IMR-90 (cell line): ENCODE results near the gene HS6ST3. TPM values are rescaled to one million over a fixed set of nuclear protein-coding genes. Genes with fewer than 3 reads are reported as not detected.

Experiments used
- ATAC-seq: fragments of 200-7000 bp; cut with Tn5 transposase; 2 replicates; pipeline ENCODE4 v1.9.1; 2020; ENCODE audit warnings: low read depth, mild to moderate bottlenecking, moderate library complexity
- BruUV-seq: library from RNA; stranded (reverse); fragments of 400-500 nt; replicated peaks from 2 replicates; lab custom pipeline; 2021; lab: Mats Ljungman, UMichigan
- CTCF ChIA-PET: fragments of 300-600 bp; formaldehyde crosslinking; extraction: SDS; loops from one replicate; lab custom pipeline; 2021; ENCODE audit warnings: antibody characterized with exemption; lab: Yijun Ruan, JAX
- POLR2A ChIA-PET: fragments of 300-600 bp; sonication (Branson Sonifier 250); formaldehyde crosslinking; loops from one replicate; lab custom pipeline; 2022; ENCODE audit warnings: antibody characterized with exemption; ENCODE audit not compliant: unreplicated experiment; lab: Charles Lee
- DNase-seq: peaks from one replicate; pipeline ENCODE4 v3.0.0; 2013
- H2AFZ ChIP-seq: replicated peaks from 2 replicates; pipeline ENCODE3; 2013; ENCODE audit warnings: low read length, mild to moderate bottlenecking; ENCODE audit not compliant: poor library complexity
- H2AK5ac ChIP-seq: 2 replicates; pipeline ENCODE4 v1.6.1; 2013; ENCODE audit warnings: low read depth, low read length, inconsistent platforms
- H2AK9ac ChIP-seq: replicated peaks from 2 replicates; pipeline ENCODE3; 2013; ENCODE audit warnings: mild to moderate bottlenecking, low read depth, low read length, moderate library complexity; ENCODE audit not compliant: poor library complexity
- H2BK120ac ChIP-seq: 2 replicates; pipeline ENCODE4 v1.6.1; 2013; ENCODE audit warnings: low read depth, low read length, inconsistent platforms
- H2BK15ac ChIP-seq: 3 replicates; pipeline ENCODE4 v1.6.1; 2013; ENCODE audit warnings: low read depth, low read length, inconsistent platforms
- H2BK20ac ChIP-seq: 2 replicates; pipeline ENCODE4 v1.6.1; 2013; ENCODE audit warnings: low read depth, mild to moderate bottlenecking, inconsistent platforms, low read length, moderate library complexity
- H2BK5ac ChIP-seq: 2 replicates; pipeline ENCODE4 v1.6.1; 2013; ENCODE audit warnings: mild to moderate bottlenecking, low read depth, low read length, inconsistent platforms; ENCODE audit not compliant: poor library complexity, severe bottlenecking
- H3K14ac ChIP-seq: replicated peaks from 2 replicates; pipeline ENCODE4 v1.6.1; 2013; ENCODE audit warnings: low read depth, low read length, inconsistent platforms
- H3K18ac ChIP-seq: 2 replicates; pipeline ENCODE4 v1.6.1; 2013; ENCODE audit warnings: low read depth, low read length, control low read depth
- H3K23ac ChIP-seq: 2 replicates; pipeline ENCODE4 v1.6.1; 2013; ENCODE audit warnings: low read depth, low read length, inconsistent platforms
- H3K27ac ChIP-seq: 2 replicates; pipeline ENCODE4 v1.5.1; 2013; ENCODE audit warnings: mild to moderate bottlenecking, control low read depth, low read length; ENCODE audit not compliant: insufficient read depth
- H3K27me3 ChIP-seq: 2 replicates; pipeline ENCODE4 v1.6.1; 2013; ENCODE audit warnings: low read length; ENCODE audit not compliant: control insufficient read depth, insufficient read depth
- H3K36me3 ChIP-seq: 2 replicates; pipeline ENCODE4 v1.6.1; 2013; ENCODE audit warnings: low read length, mixed read lengths; ENCODE audit not compliant: control insufficient read depth, insufficient read depth
- H3K4ac ChIP-seq: 2 replicates; pipeline ENCODE4 v1.6.1; 2013; ENCODE audit warnings: low read depth, low read length, inconsistent platforms
- H3K4me1 ChIP-seq: 2 replicates; pipeline ENCODE4 v1.6.1; 2013; ENCODE audit warnings: low read length, mixed read lengths; ENCODE audit not compliant: control insufficient read depth, insufficient read depth
- H3K4me2 ChIP-seq: 2 replicates; pipeline ENCODE4 v1.6.1; 2013; ENCODE audit warnings: low read depth, mild to moderate bottlenecking, control low read depth, low read length, moderate library complexity
- H3K4me3 ChIP-seq: 2 replicates; pipeline ENCODE4 v1.5.1; 2013; ENCODE audit warnings: low read depth, mild to moderate bottlenecking, control low read depth, low read length, moderate library complexity; ENCODE audit not compliant: insufficient read depth
- H3K56ac ChIP-seq: 2 replicates; pipeline ENCODE4 v1.6.1; 2013; ENCODE audit warnings: low read length, inconsistent platforms; ENCODE audit not compliant: insufficient read depth; ENCODE audit errors: extremely low read depth
- H3K79me1 ChIP-seq, 2 experiments: 2 replicates each; pipeline ENCODE4 v1.6.1; 2013; ENCODE audit warnings: low read length in 2 of 2, inconsistent platforms in 1 of 2, low read depth in 1 of 2
- H3K9ac ChIP-seq: 2 replicates; pipeline ENCODE4 v1.6.1; 2013; ENCODE audit warnings: low read depth, low read length, control low read depth
- H3K9me1 ChIP-seq: 2 replicates; pipeline ENCODE4 v1.6.1; 2013; ENCODE audit warnings: low read length, inconsistent platforms; ENCODE audit not compliant: insufficient read depth
- H3K9me3 ChIP-seq: 2 replicates; pipeline ENCODE4 v1.6.1; 2013; ENCODE audit warnings: low read length; ENCODE audit not compliant: control insufficient read depth, insufficient read depth
- H4K20me1 ChIP-seq: 2 replicates; pipeline ENCODE4 v1.6.1; 2013; ENCODE audit warnings: low read length, inconsistent platforms; ENCODE audit not compliant: insufficient read depth
- H4K5ac ChIP-seq: 2 replicates; pipeline ENCODE4 v1.6.1; 2013; ENCODE audit warnings: mild to moderate bottlenecking, low read depth, low read length, control low read depth
- H4K8ac ChIP-seq, 2 experiments: 2 replicates each; pipeline ENCODE4 v1.6.1; 2013; ENCODE audit warnings: low read depth in 2 of 2, low read length in 2 of 2, control low read depth in 1 of 2, inconsistent platforms in 1 of 2
- H4K91ac ChIP-seq: 2 replicates; pipeline ENCODE4 v1.6.1; 2013; ENCODE audit warnings: low read depth, low read length, inconsistent platforms; ENCODE audit not compliant: insufficient read depth
- FOS ChIP-seq: fragments of 150-350 bp; IDR thresholded peaks from 2 replicates; pipeline ENCODE4 v1.6.1; 2016; ENCODE audit warnings: low read depth, low read length
- MAFK ChIP-seq: IDR thresholded peaks from 2 replicates; pipeline ENCODE4 v1.6.1; 2012; ENCODE audit warnings: low read depth, low read length, improper control_type of control experiment
- RFX5 ChIP-seq: IDR thresholded peaks from 2 replicates; pipeline ENCODE4 v1.8.0; 2012; ENCODE audit warnings: low read depth, mild to moderate bottlenecking, low read length, moderate library complexity
- WGBS, 2 experiments: methylation state at CpG; one replicate each; pipeline versions ENCODE4 v1.1.5 to v1.1.7; 2013; ENCODE audit warnings: missing lambda C conversion rate in 2 of 2; ENCODE audit not compliant: insufficient read length in 1 of 2; ENCODE audit errors: extremely low coverage in 2 of 2; 5-methylcytosine and 5-hydroxymethylcytosine counted together
- dilution Hi-C: fragments of 300-500 bp; cut with HindIII; formaldehyde crosslinking; loops from one replicate; pipeline ENCODE4 v1.14.3; 2018; ENCODE audit warnings: low sequenced_read_pairs; ENCODE audit not compliant: unreplicated experiment
- in situ Hi-C: fragments of 300-500 bp; cut with MboI; formaldehyde crosslinking; loops from 3 replicates; pipeline ENCODE4 v1.14.3; 2019; ENCODE audit warnings: low sequenced_read_pairs, inconsistent platforms, mixed read lengths
- intact Hi-C: fragments of 100-400 bp; cut with micrococcal nuclease; formaldehyde crosslinking; loops from 2 replicates; pipeline ENCODE4 v1.10.0; 2022
- polyA plus RNA-seq, 3 experiments: library from polyadenylated mRNA; depleted of rRNA; stranded (reverse); fragments of >200 nt; gene quantifications; 2 replicates each; pipeline ENCODE4 v1.2.3, GENCODE V29; 2012; ENCODE audit warnings: low replicate concordance in 1 of 3
- total RNA-seq: library from RNA; depleted of rRNA; stranded (reverse); fragments of >200 nt; gene quantifications from 2 replicates; pipeline ENCODE4 v1.2.3, GENCODE V29; 2012

HS6ST3 gene
- total and polyA plus RNA-seq, 2 of the 4 experiments (the other 2 are of a cell fraction): not detected

DNA sequence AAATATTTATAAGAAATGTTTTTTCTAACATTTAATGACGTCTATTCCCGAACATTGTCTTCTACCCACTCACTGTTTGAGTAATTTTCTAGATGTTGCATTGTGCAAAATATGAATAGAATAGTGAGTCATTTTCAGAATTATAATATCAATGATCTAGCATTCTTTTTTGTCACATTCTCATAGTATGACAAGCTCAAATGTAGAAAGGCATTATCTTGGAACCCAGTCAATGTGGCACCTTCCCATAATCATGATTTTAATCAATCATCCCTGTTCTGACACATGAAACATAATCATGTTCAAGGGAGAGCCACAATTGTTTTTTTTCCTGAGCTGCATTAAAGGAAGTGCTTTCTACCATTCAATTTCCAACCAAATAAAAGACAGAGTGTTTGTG, 638.6 kb downstream of the HS6ST3 start:
- Histone ChIP-seq H3K9me3 (no peaks in the 10 kb centered on the region; the same call in 1 of the 2 replicates), H3K14ac (no peak overlapping the region), H4K5ac (no peak overlapping the region), H3K23ac (no peak overlapping the region), H3K36me3 (no peaks in the 10 kb centered on the region), H3K4me1 (no peaks in the 10 kb centered on the region), H3K56ac (no peak overlapping the region), H3K4ac (no peak overlapping the region), H2AK5ac (no peak overlapping the region), H4K91ac (no peak overlapping the region), H3K9ac (no peak overlapping the region), H4K8ac (no peak overlapping the region), H3K27me3 (no peaks in the 10 kb centered on the region), H2BK20ac (no peak overlapping the region), H2AFZ (no peak overlapping the region), H3K4me3 (no peak overlapping the region), H4K20me1 (no peaks in the 10 kb centered on the region), H2BK120ac (no peak overlapping the region), H3K4me2 (no peak overlapping the region), H2AK9ac (no peak overlapping the region), H3K79me1 (no peaks in the 10 kb centered on the region), H3K18ac (no peak overlapping the region), H2BK15ac (no peak overlapping the region), H3K9me1 (no peaks in the 10 kb centered on the region), H2BK5ac (no peak overlapping the region), H3K27ac (no peak overlapping the region)
- ChIA-PET CTCF (interaction anchor here (1.2 kb wide), 1 partner anchor 8 kb away, joined by 4 read pairs; no protein-coding TSS in a partner anchor), POLR2A (no interaction called here)
- DNase-seq (no peak), ATAC-seq (no peak)
- BruUV-seq: no TSS peak
- intact Hi-C loops (no loop called here), in situ Hi-C loops (no loop called here), dilution Hi-C loops (no loop called here)
- no CpG with 5 or more reads among the region's 2 CpGs for WGBS, 2 experiments
- TF ChIP-seq FOS (no peak), RFX5 (no peak), MAFK (no peak)
